K562 (cell line): Measurements from ENCODE around the gene OR52B6. TPM values are rescaled to one million over a fixed set of nuclear protein-coding genes. Genes with fewer than 3 reads are reported as not detected.

Source experiments
- ATAC-seq: fragments of 200-7000 bp; cut with Tn5 transposase; 3 replicates; pipeline ENCODE4 v1.9.1; 2020; ENCODE audit warnings: moderate library complexity
- BruUV-seq: library from RNA; stranded (reverse); fragments of 400-500 nt; replicated peaks from 2 replicates; lab custom pipeline; 2021; lab: Mats Ljungman, UMichigan
- CTCF ChIA-PET: fragments of 300-600 bp; formaldehyde crosslinking; extraction: SDS; loops from one replicate; lab custom pipeline; 2021; ENCODE audit warnings: low intra/inter-chr PET ratio; lab: Yijun Ruan, JAX
- POLR2A ChIA-PET: fragments of 300-600, 350-650 bp; sonication (Branson Sonifier 250); formaldehyde crosslinking; extraction: SDS; loops from one replicate; lab custom pipeline; 2021; ENCODE audit warnings: antibody characterized with exemption, inconsistent platforms; lab: Yijun Ruan, JAX
- DNase-seq, 4 experiments: peaks; one replicate each; pipeline versions ENCODE4 v3.0.0 to v3.0.0-alpha.2; 2011 to 2018; ENCODE audit warnings: low spot score in 3 of 4, mixed read lengths in 3 of 4; ENCODE audit errors: extremely low read depth in 1 of 4
- FAIRE-seq: peaks from 2 replicates; lab custom pipeline; 2011; peaks lifted over from hg19 to GRCh38; lab: Jason Lieb, UNC
- H2AFZ ChIP-seq: 2 replicates; pipeline ENCODE4 v1.6.0; 2011; ENCODE audit warnings: low read depth, low read length, control low read depth, inconsistent platforms
- H3K27ac ChIP-seq: fragments of 200-600 bp; 3 replicates; pipeline ENCODE4 v1.8.0; 2011; ENCODE audit warnings: low read depth, mild to moderate bottlenecking, control low read depth, inconsistent platforms, low read length, moderate library complexity, mixed read lengths; ENCODE audit errors: extremely low read depth
- H3K27me3 ChIP-seq, 2 experiments: fragments of 300-600 bp in 1 of 2; 2 replicates in 1 of 2; 3 replicates in 1 of 2; pipeline versions ENCODE4 v1.6.0 to v1.8.0; 2011; ENCODE audit warnings: inconsistent platforms in 2 of 2, low read length in 2 of 2, mild to moderate bottlenecking in 1 of 2, mixed read lengths in 1 of 2, moderate library complexity in 1 of 2; ENCODE audit not compliant: control insufficient read depth in 2 of 2, insufficient read depth in 2 of 2
- H3K36me3 ChIP-seq: fragments of 300-600 bp; 3 replicates; pipeline ENCODE4 v1.8.0; 2011; ENCODE audit warnings: mild to moderate bottlenecking, low read length, inconsistent platforms; ENCODE audit not compliant: control insufficient read depth, insufficient read depth
- H3K4me1 ChIP-seq, 2 experiments: fragments of 200-600 bp in 1 of 2; replicated peaks in 1 of 2; 2 replicates in 1 of 2; 3 replicates in 1 of 2; pipeline versions ENCODE4 v1.5.1 to v1.8.0; 2011; ENCODE audit warnings: inconsistent platforms in 2 of 2, low read length in 2 of 2, mild to moderate bottlenecking in 1 of 2, mixed read lengths in 1 of 2, moderate library complexity in 1 of 2; ENCODE audit not compliant: control insufficient read depth in 2 of 2, insufficient read depth in 2 of 2
- H3K4me2 ChIP-seq: 2 replicates; pipeline ENCODE4 v1.6.1; 2011; ENCODE audit warnings: low read length, control low read depth, inconsistent platforms, mixed read lengths; ENCODE audit not compliant: insufficient read depth
- H3K4me3 ChIP-seq: fragments of 200-600 bp; sonication (generic), shearing (Covaris generic); 2 replicates; pipeline ENCODE4 v1.5.1; 2016; ENCODE audit warnings: control low read depth, inconsistent platforms
- H3K79me2 ChIP-seq: fragments of 200-600 bp; 3 replicates; pipeline ENCODE4 v1.8.0; 2011; ENCODE audit warnings: low read length, inconsistent platforms; ENCODE audit not compliant: control insufficient read depth, insufficient read depth
- H3K9ac ChIP-seq, 2 experiments: 2 replicates each; pipeline versions ENCODE4 v1.6.0 to v1.6.1; 2011; ENCODE audit warnings: low read depth in 2 of 2, low read length in 2 of 2, control low read depth in 1 of 2, inconsistent platforms in 1 of 2, mild to moderate bottlenecking in 1 of 2, mixed read lengths in 1 of 2; ENCODE audit not compliant: insufficient read depth in 1 of 2
- H3K9me1 ChIP-seq: one replicate; pipeline ENCODE4 v1.6.0; 2011; ENCODE audit warnings: inconsistent platforms, mild to moderate bottlenecking, low read length, moderate library complexity; ENCODE audit not compliant: control insufficient read depth, insufficient read depth
- H3K9me3 ChIP-seq: replicated peaks from 2 replicates; pipeline ENCODE4 v1.5.1; 2011; ENCODE audit warnings: low read depth, low read length, inconsistent platforms; ENCODE audit not compliant: control insufficient read depth, insufficient read depth
- H4K20me1 ChIP-seq: replicated peaks from 2 replicates; pipeline ENCODE4 v1.6.1; 2011; ENCODE audit warnings: low read length, inconsistent platforms, mixed read lengths; ENCODE audit not compliant: control insufficient read depth, insufficient read depth
- NFIC ChIP-seq: fragments of 450-650 bp; IDR thresholded peaks from 2 replicates; pipeline ENCODE4 v1.6.1; 2017; ENCODE audit warnings: mild to moderate bottlenecking, inconsistent platforms
- NFIX ChIP-seq: fragments of 250-450 bp; sonication (Bioruptor Pico); IDR thresholded peaks from 2 replicates; pipeline ENCODE4 v1.4.0; 2020; ENCODE audit warnings: low read depth, mild to moderate bottlenecking, moderate library complexity
- ZBTB11 ChIP-seq, 3 experiments: fragments of 200-800 bp in 1 of 3; fragments of 250-450 bp in 1 of 3; fragments of 450-650 bp in 1 of 3; sonication (Bioruptor Pico) in 1 of 3; sonication (Bioruptor generic) in 1 of 3; formaldehyde crosslinking in 1 of 3; IDR thresholded peaks; 2 replicates each; pipeline versions ENCODE4 v1.6.1 to v1.8.0; 2016 to 2022; ENCODE audit warnings: mild to moderate bottlenecking in 2 of 3, missing genetic modification characterization in 2 of 3, missing compliant biosample characterization in 1 of 3, moderate library complexity in 1 of 3
- WGBS: fragments of 100-300 bp; shearing (Covaris generic); methylation state at CpG from one replicate; pipeline ENCODE4 v1.1.6; 2016; ENCODE audit warnings: low coverage, mixed read lengths; ENCODE audit not compliant: insufficient coverage; ENCODE audit errors: missing lambda C conversion rate; 5-methylcytosine and 5-hydroxymethylcytosine counted together
- in situ Hi-C: fragments of 300-500 bp; cut with MboI; formaldehyde crosslinking; loops from 4 replicates; pipeline ENCODE4 v1.15.0; 2018; ENCODE audit warnings: inconsistent platforms, mixed read lengths
- intact Hi-C: fragments of 100-400 bp; cut with micrococcal nuclease; formaldehyde crosslinking; loops from 2 replicates; pipeline ENCODE4 v1.14.2; 2022
- polyA plus RNA-seq, 8 experiments: library from polyadenylated mRNA; depleted of rRNA in 4 of 8; stranded (reverse) in 5 of 8; unstranded in 3 of 8; fragments of >200 nt; fragmentation: Nextera tagmentation in 2 of 8; fragmentation: Illumina TruSeq in 1 of 8; extraction: Ambion mirVana in 2 of 8; extraction: Trizol in 1 of 8; gene quantifications; 2 replicates each; pipeline versions ENCODE4 v1.2.1 to v1.2.3, GENCODE V29; 2011 to 2014; ENCODE audit warnings: inconsistent platforms in 1 of 8, missing spikeins in 1 of 8
- total RNA-seq, 7 experiments: library from RNA; depleted of rRNA in 6 of 7; stranded (reverse); fragments of >200 nt in 6 of 7; fragmentation: Illumina TruSeq in 2 of 7; extraction: Trizol in 2 of 7; gene quantifications; 2 replicates each; pipeline versions ENCODE4 v1.2.1 to v1.2.3, GENCODE V29; 2011 to 2021; ENCODE audit warnings: low replicate concordance in 1 of 7

Gene OR52B6
- total and polyA plus RNA-seq, 9 of the 15 experiments (the other 6 are each of a cell fraction or from before 2014, with no cell fraction given), result not detected

GRCh38 chr11:5575152-5575551 is 5.5 kb upstream of the OR52B6 start:
- WGBS, result 11% methylated on average over 4 of the region's 4 CpGs
- Histone ChIP-seq H4K20me1 (no peaks in the 10 kb centered on the region), H3K9me1 (no peaks in the 10 kb centered on the region), H3K9ac (no peak overlapping the region), H2AFZ (no peak overlapping the region), H3K36me3 (no peaks in the 10 kb centered on the region), H3K4me1 (no peaks in the 10 kb centered on the region), H3K27me3 (no peaks in the 10 kb centered on the region), H3K4me3 (no peak overlapping the region), H3K9me3 (no peaks in the 10 kb centered on the region), H3K27ac (no peak overlapping the region), H3K4me2 (no peak overlapping the region), H3K79me2 (no peaks in the 10 kb centered on the region)
- no peak for ATAC-seq
- in situ Hi-C loops, result no loop called here
- no peak for FAIRE-seq
- TF ChIP-seq ZBTB11 (CRISPR knock-in tag; IDR thresholded peaks at IDR 0.05) (no peak), NFIX (peak; percentile 45), NFIC (peak; percentile 92)
- no peak for DNase-seq
- BruUV-seq, result no TSS peak
- ChIA-PET POLR2A (interaction anchor here (1.4 kb wide), 1 partner anchor 15 kb away, joined by 5 read pairs; no protein-coding TSS in a partner anchor), CTCF (no interaction called here)
- intact Hi-C loops, result loop anchor here (10.0 kb wide), 1 partner anchor 60 kb away; the partner anchor contains the start of gene UBQLNL
